ENCODE results near the gene POLDIP2.

POLDIP2 gene

GRCh38 chr17:28357061-28357900 is at the start of gene POLDIP2:
Gene POLDIP2, minus strand, starts transcription at chr17:28357527. Its CDS starts 79 bp downstream, at chr17:28357448.
- peak; percentile 97 for DNase-seq

DNA sequence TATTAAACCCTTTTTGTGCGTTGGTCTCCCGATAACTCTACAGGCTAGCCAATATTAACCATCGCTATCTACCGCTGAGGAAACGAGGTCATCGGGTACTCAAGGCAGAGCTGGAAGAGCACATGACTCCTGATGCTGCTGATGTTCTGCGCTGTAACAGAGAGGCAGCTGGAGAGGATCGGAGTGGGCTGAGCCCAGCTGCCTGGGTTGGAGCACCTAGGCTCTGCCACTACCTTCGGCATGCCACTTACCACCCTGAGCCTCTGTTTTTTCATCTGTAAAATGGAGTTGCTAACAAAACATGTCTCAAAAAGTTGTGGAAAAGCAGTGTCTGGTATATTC is 49.1 kb upstream of the POLDIP2 start:
- DNase-seq = peak; percentile 30

GRCh38 chr17:28405632-28406472 is 48.5 kb upstream of the POLDIP2 start, which contains the start of gene SLC46A1:
Gene SLC46A1, minus strand, starts transcription at chr17:28406212. Its CDS starts 98 bp downstream, at chr17:28406114.
- peak; percentile 54 for DNase-seq

GRCh38 chr17:28404812-28405570 is 47.7 kb upstream of the POLDIP2 start:
- no peak for DNase-seq

DNA sequence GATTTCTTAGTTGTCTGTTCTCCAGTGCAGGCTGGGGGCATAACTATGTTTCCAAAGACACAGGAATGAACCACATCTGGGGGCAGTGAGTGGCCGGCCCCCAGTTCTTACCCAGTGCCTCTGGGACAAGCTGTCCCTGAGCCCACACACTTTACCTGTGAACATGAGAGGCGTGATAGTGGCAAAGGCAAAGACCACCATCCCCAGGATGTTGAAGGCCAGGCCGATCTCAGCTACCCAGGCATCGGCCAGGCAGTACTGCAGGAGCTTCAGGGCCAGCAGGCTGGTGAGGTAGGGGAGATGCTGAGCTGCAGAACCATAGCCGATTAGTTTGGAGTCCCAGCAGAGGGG is 47.1 kb upstream of the POLDIP2 start:
- no peak for DNase-seq

DNA sequence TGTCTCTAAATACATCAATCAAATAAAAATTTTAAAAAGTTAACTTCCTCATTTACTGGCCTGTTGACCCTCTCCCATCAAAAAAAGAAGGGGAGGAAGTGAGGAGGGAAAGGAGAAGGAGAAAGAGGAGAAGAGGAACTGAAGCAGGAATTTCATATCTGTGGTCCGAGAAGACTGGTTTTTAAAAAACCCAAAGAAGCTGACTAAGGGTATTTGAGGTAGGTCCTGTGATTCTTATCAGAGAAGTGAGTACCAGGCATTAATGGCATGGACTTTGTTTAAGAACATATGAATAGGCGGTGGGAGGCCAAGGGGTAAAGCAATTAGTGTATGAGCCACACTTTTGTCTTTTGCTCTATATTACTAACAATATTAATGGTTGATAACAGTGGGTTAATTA is 46.7 kb upstream of the POLDIP2 start:
- no peak for DNase-seq

GRCh38 chr17:28402844-28403243 is 45.5 kb upstream of the POLDIP2 start:
- DNase-seq = no peak

- no peak for DNase-seq
Measured at GRCh38 chr17:28402224-28402630, 44.9 kb upstream of the POLDIP2 start.

- no peak for DNase-seq
Measured at GRCh38 chr17:28399808-28400207, 42.5 kb upstream of the POLDIP2 start.

- no peak for DNase-seq
Measured at GRCh38 chr17:28398280-28398981, 41.1 kb upstream of the POLDIP2 start.

- no peak for DNase-seq
Measured at GRCh38 chr17:28397687-28398279, 40.5 kb upstream of the POLDIP2 start.

GRCh38 chr17:28397275-28397674 is 39.9 kb upstream of the POLDIP2 start:
- no peak for DNase-seq

DNA sequence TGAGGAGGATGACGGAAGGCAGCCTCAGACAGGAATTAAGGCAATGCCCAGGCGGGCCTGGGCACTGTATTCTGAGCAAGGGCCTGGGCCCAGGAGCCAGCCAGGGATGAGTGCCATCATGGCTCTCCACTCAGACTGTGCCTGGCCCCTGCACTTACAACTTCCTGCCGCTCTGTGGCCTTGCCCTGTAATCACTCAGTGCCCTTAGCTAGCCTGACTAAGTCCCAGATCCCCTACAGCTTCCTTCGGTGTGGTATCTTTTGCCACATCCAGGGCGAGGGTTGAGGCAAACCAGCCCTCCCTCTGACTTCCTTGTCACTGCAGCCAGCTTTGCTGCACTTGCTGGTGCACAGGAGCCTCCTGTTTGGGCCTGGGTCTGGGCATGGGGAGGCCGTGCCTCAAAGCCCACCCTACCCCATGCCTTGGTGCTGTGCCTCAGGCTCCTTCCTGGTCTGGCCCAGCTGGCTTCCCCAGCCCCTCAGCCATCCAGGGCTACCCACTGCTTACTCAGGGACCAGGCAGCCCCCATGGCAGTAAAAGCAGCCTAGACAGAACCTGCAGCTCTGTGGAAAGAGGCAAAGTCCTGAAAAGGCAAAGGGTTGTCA is 39.4 kb upstream of the POLDIP2 start:
- DNase-seq = no peak

DNA sequence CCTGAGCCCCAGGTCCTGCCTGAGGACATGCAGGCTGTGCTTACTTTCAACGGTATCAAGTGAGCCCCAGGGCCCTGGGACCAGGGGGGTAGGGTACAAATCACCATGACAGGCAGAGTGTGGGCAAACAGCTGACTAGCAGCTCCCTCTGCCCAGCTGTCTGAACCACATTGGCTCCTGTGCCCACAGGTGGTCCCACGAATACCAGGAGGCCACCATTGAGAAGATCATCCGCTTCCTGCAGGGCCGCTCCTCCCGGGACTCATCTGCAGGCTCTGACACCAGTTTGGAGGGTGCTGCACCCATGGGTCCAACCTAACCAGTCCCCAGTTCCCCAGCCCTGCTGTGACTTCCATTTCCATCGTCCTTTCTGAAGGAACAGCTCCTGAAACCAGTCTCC is 38.6 kb upstream of the POLDIP2 start:
- DNase-seq = no peak

- no peak for DNase-seq
Measured at GRCh38 chr17:28395426-28395825, 38.1 kb upstream of the POLDIP2 start.

DNA sequence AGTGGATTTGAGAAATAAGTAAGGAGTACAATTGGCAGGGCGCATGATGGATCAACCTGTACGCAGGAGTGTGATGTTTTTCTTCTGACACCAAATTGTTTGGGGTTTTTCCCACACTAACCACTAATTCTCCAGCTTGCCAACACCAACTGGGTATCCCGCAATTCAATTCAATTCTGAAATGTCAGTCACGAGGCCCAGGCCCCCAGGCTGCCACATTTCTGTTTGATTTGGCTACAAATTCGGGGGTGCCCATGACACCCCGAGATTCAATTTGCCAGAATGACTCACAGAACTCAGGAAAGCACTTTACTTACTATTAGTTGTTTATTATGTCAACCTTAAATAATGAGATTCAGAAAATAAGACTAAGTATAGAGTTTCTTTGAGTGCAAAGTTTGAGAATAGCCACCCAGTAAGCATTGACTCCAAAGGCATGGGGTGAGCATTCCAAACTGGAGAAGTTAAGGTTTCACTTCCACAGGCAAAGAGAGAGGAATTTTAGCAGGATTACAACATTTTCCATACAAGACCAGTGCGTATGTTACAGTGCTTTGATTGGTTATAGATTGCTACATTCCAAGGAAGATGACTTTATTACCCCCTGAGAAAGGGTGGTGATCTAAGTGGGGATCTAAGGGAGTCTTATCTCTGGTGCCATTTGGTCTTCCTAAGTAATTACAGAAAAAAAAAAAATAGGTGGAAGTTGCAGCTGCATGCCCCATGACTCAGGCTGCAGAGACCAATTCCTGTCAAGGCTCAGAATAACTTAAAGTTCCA is 37.2 kb upstream of the POLDIP2 start:
- DNase-seq = no peak

DNA sequence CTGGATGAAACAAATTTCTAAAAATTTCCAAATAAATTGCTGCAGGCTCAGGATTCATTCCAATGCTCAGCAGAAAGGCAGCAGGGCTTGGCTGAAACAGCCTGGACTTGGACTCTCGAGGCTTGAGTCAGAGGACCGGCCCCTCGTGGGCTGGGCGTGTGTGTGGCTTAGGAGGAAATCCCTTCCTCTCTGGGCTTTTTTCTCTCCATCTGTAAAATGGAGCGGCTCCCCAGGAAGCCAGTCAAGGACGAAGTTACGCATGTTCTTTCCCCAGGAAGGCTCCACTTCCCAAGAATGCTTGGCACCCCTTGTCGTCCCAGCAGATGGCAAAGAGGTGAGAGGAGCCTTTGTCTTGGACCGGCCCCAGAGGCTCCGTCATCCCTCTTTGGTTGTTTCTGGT is 35.2 kb upstream of the POLDIP2 start:
- no peak for DNase-seq

DNA sequence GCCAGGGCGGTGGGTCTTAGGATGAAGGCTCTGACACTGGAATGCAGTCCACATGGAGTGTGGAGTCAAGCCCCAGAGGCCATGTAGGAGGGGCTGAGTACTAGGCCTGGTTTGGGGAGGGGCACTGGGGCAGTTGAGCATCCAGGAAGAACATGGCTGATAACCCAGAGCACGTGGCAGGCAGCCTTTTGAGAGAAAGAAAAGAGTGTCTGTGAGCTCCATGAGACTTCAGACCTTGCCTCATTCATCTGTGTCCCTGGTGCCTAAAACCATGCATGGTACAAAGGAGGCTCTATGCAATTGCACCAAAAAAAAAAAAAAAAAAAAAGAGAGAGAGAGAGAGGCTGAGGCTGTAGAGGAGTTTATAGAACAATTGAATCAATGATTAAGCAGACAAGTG is 34.1 kb upstream of the POLDIP2 start:
- DNase-seq = no peak

DNA sequence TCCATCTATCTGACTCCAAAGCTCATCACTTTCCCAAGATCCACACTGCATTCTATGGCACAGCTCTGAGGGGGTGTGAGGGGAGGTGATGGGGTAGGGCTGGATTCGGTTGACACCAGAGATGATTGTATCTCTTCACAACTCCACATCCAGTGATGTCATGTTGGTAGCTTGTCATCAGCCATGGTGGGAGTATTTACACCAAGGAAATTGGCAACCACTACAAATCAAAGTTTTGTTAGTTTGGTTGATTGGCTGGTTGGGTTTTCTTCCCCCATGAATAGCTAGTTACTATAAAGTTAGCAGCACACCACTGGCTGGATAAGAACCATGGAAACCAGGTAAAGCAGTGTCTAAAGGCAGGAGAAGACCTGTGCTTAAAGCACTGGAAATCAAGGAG is 33.7 kb upstream of the POLDIP2 start:
- DNase-seq = no peak

GRCh38 chr17:28390563-28390962 is 33.2 kb upstream of the POLDIP2 start:
- no peak for DNase-seq

DNA sequence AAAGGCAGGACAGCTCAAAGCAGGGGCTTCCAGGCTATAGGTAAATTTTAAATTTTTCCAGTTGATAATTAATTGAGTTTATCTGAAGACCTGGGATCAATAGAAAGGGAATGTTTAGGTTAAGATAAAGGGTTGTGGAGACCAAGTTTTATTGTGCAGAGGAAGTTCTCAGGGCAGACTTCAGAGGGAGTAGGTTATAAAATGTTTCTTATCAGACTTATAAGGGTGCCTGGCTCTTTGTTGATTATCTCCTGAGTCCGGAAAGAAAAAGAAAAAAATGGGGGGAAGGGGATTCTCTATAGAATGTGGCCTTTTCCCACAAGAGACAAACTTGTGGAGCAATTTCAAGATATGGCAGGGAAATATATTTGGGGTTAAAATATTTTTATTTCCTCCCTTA is 32.8 kb upstream of the POLDIP2 start:
- DNase-seq = no peak

Data from NCI-H774 (cell line).